DOHH2 (cell line): ENCODE data around the gene CBLB.
A peak's percentile ranks its signal among the peaks of the same experiment; 100 is the strongest.

ENCODE experiments used
- H3F3A ChIP-seq: fragments of 200-600 bp; sonication (generic), shearing (Covaris generic); 2 replicates; pipeline ENCODE4 v1.6.0; 2016; ENCODE audit warnings: antibody characterized with exemption, mild to moderate bottlenecking; ENCODE audit not compliant: control insufficient read depth, insufficient read depth
- H3K27ac ChIP-seq: fragments of 200-600 bp; sonication (generic); 2 replicates; pipeline ENCODE4 v1.5.1; 2014; ENCODE audit warnings: low read depth, mild to moderate bottlenecking, low read length, moderate library complexity
- H3K27me3 ChIP-seq: fragments of 200-600 bp; sonication (generic); 2 replicates; pipeline ENCODE4 v1.6.1; 2014; ENCODE audit warnings: mild to moderate bottlenecking, low read length, mixed read lengths; ENCODE audit not compliant: control insufficient read depth
- H3K36me3 ChIP-seq: fragments of 200-600 bp; sonication (generic); 2 replicates; pipeline ENCODE4 v1.6.1; 2014; ENCODE audit warnings: mild to moderate bottlenecking, low read length, moderate library complexity, mixed read lengths; ENCODE audit not compliant: control insufficient read depth
- H3K4me1 ChIP-seq: fragments of 200-600 bp; sonication (generic); 2 replicates; pipeline ENCODE4 v1.6.1; 2014; ENCODE audit warnings: mild to moderate bottlenecking, low read length, mixed read lengths; ENCODE audit not compliant: control insufficient read depth
- H3K4me2 ChIP-seq: fragments of 200-600 bp; sonication (generic); 2 replicates; pipeline ENCODE4 v1.6.0; 2014; ENCODE audit warnings: mild to moderate bottlenecking, low read length, moderate library complexity
- H3K4me3 ChIP-seq: fragments of 200-600 bp; sonication (generic); 2 replicates; pipeline ENCODE4 v1.5.1; 2014; ENCODE audit warnings: mild to moderate bottlenecking, low read length, mixed read lengths
- H3K79me2 ChIP-seq: fragments of 200-600 bp; sonication (generic); 2 replicates; pipeline ENCODE4 v1.6.1; 2014; ENCODE audit warnings: mild to moderate bottlenecking, low read length, mixed read lengths; ENCODE audit not compliant: control insufficient read depth
- H3K9me2 ChIP-seq: fragments of 200-600 bp; sonication (generic); replicated peaks from 2 replicates; pipeline ENCODE4 v1.6.1; 2014; ENCODE audit warnings: mild to moderate bottlenecking, low read length, mixed read lengths; ENCODE audit not compliant: control insufficient read depth
- H3K9me3 ChIP-seq: fragments of 200-600 bp; sonication (generic); 2 replicates; pipeline ENCODE4 v1.6.1; 2014; ENCODE audit warnings: antibody characterized with exemption, low read length, mixed read lengths; ENCODE audit not compliant: control insufficient read depth, insufficient read depth
- H4K20me1 ChIP-seq: fragments of 200-600 bp; sonication (generic); 2 replicates; pipeline ENCODE4 v1.6.0; 2014; ENCODE audit warnings: low read depth, mild to moderate bottlenecking, antibody characterized with exemption, low read length, moderate library complexity; ENCODE audit not compliant: control insufficient read depth, insufficient read depth
- EZH2phosphoT487 ChIP-seq: fragments of 200-600 bp; sonication (generic); IDR thresholded peaks from 2 replicates; pipeline ENCODE4 v1.6.1; 2017; ENCODE audit warnings: borderline replicate concordance, mild to moderate bottlenecking, antibody characterized with exemption, low read length, moderate library complexity, mixed read lengths
- TF ChIP-seq, protein P1 (sequence below): fragments of 200-600 bp; sonication (generic); IDR thresholded peaks from one replicate; pipeline ENCODE4 v1.5.1; 2014; ENCODE audit warnings: antibody characterized with exemption, mild to moderate bottlenecking, low read depth, low read length; ENCODE audit not compliant: poor library complexity, severe bottlenecking

Gene CBLB

DNA sequence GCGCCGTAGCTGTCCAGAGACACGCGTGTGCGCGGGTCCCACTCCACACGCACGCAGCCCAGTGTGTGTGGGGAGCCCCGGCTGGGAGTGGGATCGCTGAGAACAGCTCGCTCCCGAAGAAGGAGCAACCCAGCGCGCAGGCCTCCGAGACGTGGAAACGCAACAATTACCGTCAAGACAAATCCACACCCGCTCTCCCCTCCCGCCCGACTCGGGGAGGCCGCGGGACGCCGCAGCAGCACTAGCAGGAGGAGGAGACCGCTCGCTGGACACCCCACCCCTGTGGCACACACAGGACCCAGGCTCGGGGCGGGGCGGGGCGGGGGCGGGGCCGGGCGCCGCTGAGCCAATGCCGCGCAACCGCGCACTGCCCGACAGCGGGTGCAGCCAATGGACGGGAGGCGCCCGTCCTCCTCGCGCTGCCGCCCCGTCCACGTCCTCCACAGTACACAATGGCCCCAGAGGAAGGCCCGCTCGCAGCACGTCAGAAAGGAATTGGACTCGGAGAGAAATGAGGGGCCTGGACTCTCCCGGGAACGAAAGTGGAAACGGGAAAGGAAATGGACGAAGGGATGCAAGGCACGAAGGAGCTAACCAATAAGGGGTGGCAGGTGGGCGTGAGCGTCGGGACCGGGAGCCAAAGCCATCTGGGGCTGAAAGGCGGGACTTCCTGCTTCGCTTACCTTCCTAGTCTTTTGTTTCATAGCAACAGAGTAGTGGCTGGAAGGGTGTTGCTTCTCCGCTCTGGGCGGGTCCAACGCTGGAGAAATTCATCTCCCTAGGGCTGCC, at the start of gene CBLB:
TSS of gene CBLB (minus strand) at position 271 of the 789 bp plus-strand sequence. CDS start 1,435 bp downstream, outside the sequence.
- Histone ChIP-seq H3F3A (no peaks in the 10 kb centered on the region; the same call in 1 of the 2 replicates), H3K79me2 (peaks cover 54% of the 10 kb centered on the region)

DNA sequence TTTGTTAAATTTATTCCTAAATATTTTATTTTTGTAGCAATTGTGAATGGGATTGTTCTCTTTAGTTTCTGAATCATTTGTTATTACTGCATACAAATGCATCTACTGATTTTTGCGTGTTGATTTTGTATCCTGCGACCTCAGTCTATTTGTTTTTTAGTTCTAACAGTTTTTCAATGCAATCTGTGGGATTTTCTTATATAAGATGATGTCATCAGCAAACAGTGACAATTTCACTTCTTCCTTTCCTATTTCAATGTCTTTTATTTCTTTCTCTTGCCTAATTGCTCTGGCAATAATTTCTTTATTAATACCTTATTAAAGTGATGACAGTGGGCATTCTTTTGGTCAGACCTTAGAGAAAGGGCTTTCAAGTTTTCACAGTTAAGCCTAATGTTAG, 48.0 kb upstream of the CBLB start:
- Histone ChIP-seq H3F3A (no peaks in the 10 kb centered on the region), H3K27me3 (no peaks in the 10 kb centered on the region), H3K4me1 (no peaks in the 10 kb centered on the region), H3K9me2 (no peaks in the 10 kb centered on the region), H4K20me1 (no peaks in the 10 kb centered on the region), H3K27ac (no peak overlapping the region), H3K79me2 (no peaks in the 10 kb centered on the region), H3K4me3 (no peak overlapping the region), H3K4me2 (no peak overlapping the region), H3K9me3 (peaks cover 7% of the 10 kb centered on the region; the same call in 1 of the 2 replicates), H3K36me3 (no peaks in the 10 kb centered on the region)
- TF ChIP-seq EZH2phosphoT487: no peak
- TF ChIP-seq, protein P1, sequence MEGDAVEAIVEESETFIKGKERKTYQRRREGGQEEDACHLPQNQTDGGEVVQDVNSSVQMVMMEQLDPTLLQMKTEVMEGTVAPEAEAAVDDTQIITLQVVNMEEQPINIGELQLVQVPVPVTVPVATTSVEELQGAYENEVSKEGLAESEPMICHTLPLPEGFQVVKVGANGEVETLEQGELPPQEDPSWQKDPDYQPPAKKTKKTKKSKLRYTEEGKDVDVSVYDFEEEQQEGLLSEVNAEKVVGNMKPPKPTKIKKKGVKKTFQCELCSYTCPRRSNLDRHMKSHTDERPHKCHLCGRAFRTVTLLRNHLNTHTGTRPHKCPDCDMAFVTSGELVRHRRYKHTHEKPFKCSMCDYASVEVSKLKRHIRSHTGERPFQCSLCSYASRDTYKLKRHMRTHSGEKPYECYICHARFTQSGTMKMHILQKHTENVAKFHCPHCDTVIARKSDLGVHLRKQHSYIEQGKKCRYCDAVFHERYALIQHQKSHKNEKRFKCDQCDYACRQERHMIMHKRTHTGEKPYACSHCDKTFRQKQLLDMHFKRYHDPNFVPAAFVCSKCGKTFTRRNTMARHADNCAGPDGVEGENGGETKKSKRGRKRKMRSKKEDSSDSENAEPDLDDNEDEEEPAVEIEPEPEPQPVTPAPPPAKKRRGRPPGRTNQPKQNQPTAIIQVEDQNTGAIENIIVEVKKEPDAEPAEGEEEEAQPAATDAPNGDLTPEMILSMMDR: no peak

More for the DNA sequence above, at the start of gene CBLB:
- TF ChIP-seq, protein P1: no peak
- TF ChIP-seq EZH2phosphoT487: no peak
- Histone ChIP-seq H3K9me3 (no peaks in the 10 kb centered on the region), H3K27ac (peak within 1 kb of the TSS; percentile 70), H3K4me1 (peaks cover 47% of the 10 kb centered on the region), H3K27me3 (no peaks in the 10 kb centered on the region), H3K4me2 (peak within 1 kb of the TSS; percentile 95), H4K20me1 (no peaks in the 10 kb centered on the region), H3K4me3 (peak within 1 kb of the TSS; percentile 89), H3K9me2 (no peaks in the 10 kb centered on the region), H3K36me3 (peaks cover 37% of the 10 kb centered on the region)

DNA sequence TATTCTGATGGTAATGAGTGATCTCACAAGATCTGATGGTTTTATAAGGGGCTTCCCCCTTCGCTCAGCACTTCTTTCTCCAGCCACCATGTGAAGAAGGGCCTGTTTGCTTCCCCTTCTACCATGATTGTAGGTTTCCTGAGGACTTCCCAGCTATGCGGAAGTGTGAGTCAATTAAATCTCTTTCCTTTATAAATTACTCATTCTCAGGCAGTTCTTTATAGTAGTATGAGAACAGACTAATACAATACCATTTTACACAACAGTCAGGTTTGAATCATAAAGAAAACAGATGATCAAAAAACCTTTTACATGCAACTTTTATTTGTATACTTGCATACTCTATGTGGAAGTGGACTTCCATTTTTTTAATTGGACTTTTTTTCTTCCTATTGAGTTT, 46.7 kb upstream of the CBLB start:
- Histone ChIP-seq H3K4me2 (no peak overlapping the region), H3F3A (no peaks in the 10 kb centered on the region), H3K4me1 (no peaks in the 10 kb centered on the region), H3K9me3 (peaks cover 7% of the 10 kb centered on the region; the same call in 1 of the 2 replicates), H3K4me3 (no peak overlapping the region), H3K36me3 (no peaks in the 10 kb centered on the region), H3K79me2 (no peaks in the 10 kb centered on the region), H4K20me1 (no peaks in the 10 kb centered on the region), H3K9me2 (no peaks in the 10 kb centered on the region), H3K27me3 (no peaks in the 10 kb centered on the region), H3K27ac (no peak overlapping the region)
- no peak for TF ChIP-seq EZH2phosphoT487
- TF ChIP-seq, protein P1: no peak
